ENCODE measurements around the gene HOXB5.

Gene HOXB5

GRCh38 chr17:48555258-48556228 lies 38.0 kb downstream of the HOXB5 start:
- H3K4me3 ChIP-seq (replicated peaks in 1 of 2; ENCODE audit: low read depth in 2 of 2, low read length in 2 of 2) = peak overlapping the region; percentile 36 to 57
- DNase-seq (ENCODE audit: low read depth in 2 of 2) = peak; percentile 87 to 90
- TF ChIP-seq, protein P1, sequence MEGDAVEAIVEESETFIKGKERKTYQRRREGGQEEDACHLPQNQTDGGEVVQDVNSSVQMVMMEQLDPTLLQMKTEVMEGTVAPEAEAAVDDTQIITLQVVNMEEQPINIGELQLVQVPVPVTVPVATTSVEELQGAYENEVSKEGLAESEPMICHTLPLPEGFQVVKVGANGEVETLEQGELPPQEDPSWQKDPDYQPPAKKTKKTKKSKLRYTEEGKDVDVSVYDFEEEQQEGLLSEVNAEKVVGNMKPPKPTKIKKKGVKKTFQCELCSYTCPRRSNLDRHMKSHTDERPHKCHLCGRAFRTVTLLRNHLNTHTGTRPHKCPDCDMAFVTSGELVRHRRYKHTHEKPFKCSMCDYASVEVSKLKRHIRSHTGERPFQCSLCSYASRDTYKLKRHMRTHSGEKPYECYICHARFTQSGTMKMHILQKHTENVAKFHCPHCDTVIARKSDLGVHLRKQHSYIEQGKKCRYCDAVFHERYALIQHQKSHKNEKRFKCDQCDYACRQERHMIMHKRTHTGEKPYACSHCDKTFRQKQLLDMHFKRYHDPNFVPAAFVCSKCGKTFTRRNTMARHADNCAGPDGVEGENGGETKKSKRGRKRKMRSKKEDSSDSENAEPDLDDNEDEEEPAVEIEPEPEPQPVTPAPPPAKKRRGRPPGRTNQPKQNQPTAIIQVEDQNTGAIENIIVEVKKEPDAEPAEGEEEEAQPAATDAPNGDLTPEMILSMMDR (IDR thresholded peaks at IDR 0.05; ENCODE audit: low read depth, low read length) = no peak

GRCh38 chr17:48554412-48555257 lies 38.9 kb downstream of the HOXB5 start:
- DNase-seq (ENCODE audit: low read depth in 2 of 2) = peak in 1 of 2 donors; percentile 47
- TF ChIP-seq, protein P1 (IDR thresholded peaks at IDR 0.05; ENCODE audit: low read depth, low read length) = no peak
- H3K4me3 ChIP-seq (replicated peaks in 1 of 2; ENCODE audit: low read depth in 2 of 2, low read length in 2 of 2) = peak overlapping the region; percentile 30 to 57

DNA sequence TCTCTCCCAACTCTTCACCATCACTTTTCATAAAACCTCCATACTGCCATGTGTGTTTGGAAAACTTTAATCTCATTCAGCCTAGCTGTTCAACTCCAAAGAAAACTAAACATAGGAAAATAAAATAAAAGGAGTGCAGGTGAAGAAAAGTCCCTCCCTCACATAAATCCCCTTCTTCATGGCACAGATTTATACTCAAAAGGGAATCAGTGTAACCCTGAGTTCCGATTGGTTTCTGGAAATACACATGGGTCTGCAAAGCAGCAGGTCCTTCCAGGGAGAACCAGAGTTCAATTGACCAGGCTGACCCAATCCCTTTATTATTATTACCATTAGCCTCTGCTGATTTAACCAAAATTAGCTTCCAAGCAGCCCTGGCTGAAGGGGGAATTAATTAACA lies 39.8 kb downstream of the HOXB5 start:
- TF ChIP-seq, protein P1 (IDR thresholded peaks at IDR 0.05; ENCODE audit: low read depth, low read length) = no peak
- DNase-seq (ENCODE audit: low read depth in 2 of 2) = no peak
- H3K4me3 ChIP-seq (replicated peaks in 1 of 2; ENCODE audit: low read depth in 2 of 2, low read length in 2 of 2) = peak overlapping the region in 1 of 2 donors; percentile 57

GRCh38 chr17:48553190-48553547 lies 40.4 kb downstream of the HOXB5 start:
- no peak for DNase-seq (ENCODE audit: low read depth in 2 of 2)
- TF ChIP-seq, protein P1 (IDR thresholded peaks at IDR 0.05; ENCODE audit: low read depth, low read length) = no peak
- no peak overlapping the region for H3K4me3 ChIP-seq (replicated peaks in 1 of 2; ENCODE audit: low read depth in 2 of 2, low read length in 2 of 2)

DNA sequence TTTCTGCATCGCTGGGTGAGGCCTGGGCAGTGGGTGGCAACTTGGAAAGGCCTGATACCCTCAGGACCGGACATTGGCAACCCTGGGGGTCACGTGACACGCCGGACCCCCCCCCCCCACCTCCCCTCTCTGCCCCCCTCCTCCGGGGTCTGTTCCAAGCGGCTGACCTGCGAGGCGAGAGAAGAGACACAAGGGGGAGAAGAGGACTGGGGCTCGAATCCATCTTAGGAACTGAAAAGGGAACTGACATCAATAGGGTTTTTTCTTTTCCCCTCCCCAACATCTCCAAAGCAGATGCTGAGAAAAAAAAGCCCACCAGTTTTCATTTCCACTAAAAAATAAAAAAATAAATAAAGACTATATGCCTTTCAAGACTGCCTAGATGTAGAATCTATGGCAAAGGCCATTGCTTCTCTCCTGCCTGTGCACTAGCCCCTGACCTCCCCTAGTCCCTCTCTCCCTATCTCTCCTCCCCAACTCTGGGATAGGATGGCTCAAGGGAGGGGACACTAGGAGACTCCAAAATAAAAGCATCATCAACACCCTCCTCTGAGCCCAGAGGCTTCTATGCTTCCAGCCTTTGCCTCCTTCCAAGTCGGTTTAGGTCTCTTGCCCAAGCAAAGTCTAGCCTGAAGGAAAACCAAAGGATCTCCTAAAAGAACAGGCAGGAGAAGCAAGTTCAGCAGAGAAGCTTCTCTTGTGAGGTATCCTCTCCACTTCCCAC lies 41.0 kb downstream of the HOXB5 start:
- TF ChIP-seq, protein P1 (IDR thresholded peaks at IDR 0.05; ENCODE audit: low read depth, low read length) = no peak
- H3K4me3 ChIP-seq (replicated peaks in 1 of 2; ENCODE audit: low read depth in 2 of 2, low read length in 2 of 2) = no peak overlapping the region
- DNase-seq (ENCODE audit: low read depth in 2 of 2) = no peak

Measured in cardiac fibroblast (primary cell).